ENCODE measurements around the gene NETO2.
"Not testable (repeated sequence)": the region's sequence is repeated elsewhere in the genome, so short reads cannot be mapped to it uniquely, and the experiment has no call there.

NETO2 gene

DNA sequence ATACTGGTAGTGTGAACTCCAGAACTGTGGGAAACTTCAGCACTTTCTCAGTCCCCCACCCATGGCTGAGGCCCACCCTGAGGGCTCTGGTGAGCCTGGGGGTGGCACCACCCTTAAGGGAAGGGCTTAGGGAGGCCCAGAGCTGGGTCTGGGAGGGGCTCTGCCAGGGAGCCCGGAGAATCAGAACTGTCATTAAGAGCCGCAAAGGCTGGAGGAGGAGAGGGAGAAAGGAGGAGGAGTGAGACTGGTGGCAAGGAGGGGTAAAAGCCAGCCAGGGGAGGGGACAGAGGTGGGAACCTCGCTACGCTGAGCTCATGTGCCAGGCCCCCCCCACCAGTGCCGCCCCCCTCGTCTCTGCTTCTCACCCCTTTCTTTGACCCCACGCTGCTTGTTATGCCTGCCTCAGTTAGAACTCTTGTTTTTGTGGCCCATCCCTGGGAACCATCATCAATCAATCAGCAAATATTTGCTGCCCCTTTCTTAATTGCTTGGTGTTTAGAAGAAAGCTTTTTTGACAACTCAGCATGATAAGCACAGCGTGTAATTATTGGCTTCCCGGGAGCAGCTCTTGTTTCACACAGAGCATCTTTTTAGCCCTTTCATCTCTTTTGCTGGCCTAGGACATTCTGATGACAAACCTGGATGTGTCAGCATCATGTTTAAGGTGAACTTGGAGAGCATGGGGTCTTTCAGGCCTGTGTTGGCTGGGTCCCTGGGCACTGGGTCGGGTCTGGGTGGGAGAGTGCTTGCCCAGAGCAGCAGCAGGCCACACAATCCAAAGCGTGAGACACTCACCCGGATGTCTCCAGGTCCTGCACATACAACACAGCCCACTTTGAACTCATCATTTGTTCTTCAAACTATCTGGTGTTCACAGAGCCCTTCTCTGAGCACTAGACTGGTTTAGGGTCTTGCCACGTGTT lies 77.7 kb downstream of the NETO2 start:
- DNase-seq (ENCODE audit: low spot score) = no peak

DNA sequence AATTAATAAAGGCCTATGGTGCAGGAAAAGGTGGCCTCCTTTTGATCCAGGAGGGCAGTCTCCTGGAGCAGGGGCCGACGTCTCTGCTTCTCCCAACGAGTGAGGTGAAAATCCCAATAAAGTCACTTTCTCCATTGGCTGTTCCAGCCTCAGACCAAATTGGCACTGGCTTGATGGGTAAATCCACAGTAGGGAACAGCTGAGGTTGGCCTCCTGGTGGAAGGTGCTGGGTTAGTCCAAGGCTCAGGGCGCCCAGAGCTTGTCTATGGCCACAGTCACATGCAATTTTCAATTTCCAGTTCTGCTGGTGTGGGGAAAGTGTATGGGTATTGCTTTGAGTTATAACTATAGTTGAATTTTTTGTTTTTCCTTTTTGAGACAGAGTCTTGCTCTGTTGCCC lies 79.0 kb downstream of the NETO2 start:
- DNase-seq (ENCODE audit: low spot score) = no peak

DNA sequence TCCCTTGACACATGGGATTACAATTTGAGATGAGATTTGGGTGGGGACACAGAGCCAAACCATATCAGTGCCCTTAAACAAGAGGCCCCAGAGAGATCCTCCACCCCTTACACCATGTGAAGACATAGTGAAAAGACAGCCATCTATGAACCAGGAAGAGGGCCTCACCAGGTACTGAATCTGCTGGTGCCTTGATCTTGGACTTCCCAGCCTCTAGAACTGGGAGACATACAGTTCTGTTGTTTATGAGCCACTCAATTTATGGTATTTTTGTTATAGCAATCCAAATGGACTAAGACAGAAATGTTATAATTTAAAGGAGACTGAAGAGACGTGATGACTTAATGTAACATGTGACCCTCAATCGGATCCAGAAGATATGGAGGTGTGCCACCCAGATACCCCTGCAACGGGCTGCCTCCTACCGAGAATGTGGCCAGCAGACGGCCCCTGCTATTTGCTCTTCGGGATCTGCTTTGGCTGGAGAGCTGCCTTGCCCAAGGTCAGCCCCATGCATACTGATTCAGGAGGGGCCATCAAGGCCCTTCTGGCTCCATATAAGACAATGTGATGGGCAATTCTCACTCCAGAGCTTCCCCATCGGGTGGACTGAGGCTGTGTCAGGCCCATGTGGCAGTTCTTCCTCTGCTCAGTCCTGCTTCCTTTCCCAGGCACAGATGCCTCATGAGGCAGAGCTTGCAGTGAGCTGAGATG lies 80.6 kb downstream of the NETO2 start:
- no peak for DNase-seq (ENCODE audit: low spot score)

DNA sequence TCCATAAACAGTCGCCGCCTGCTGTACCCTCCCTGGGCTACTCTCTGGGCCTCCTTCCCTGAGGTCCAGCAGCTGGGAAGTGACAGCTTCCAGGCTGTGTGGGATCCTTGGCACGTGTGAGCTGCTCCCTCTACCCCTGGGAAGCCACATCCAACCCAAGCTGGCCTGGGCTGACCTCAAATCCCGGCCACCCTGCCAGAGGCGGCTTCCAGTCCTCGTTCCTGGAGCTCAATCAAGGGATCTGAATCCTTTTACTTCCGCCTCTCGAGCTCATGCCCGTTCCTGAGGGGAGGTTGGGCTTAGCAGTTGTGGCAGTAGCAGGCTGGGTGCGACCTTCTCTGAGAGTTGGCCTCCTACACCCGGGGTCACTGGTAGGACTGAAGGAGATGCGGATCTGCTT lies 82.5 kb downstream of the NETO2 start:
- DNase-seq (ENCODE audit: low spot score) = no peak

DNA sequence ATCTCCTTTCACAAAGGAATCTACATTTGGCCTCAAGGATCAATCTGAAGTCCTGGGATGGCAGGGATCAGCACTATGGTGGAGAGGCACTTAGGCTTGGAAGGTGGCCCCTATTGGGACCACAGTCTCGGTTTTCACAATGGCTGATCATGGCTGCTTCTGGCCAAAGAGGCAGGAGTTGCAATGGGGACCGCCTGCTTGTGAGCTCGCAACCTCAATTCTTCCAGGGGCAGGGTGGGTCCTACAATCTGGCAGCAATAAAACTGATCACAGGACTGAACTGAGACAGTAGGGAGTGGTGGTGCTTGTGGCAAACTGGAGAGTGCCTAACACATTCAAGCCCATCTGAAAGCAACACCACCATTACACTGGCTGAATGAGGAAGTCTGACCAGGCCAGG lies 83.1 kb downstream of the NETO2 start:
- DNase-seq (ENCODE audit: low spot score) = no peak

DNA sequence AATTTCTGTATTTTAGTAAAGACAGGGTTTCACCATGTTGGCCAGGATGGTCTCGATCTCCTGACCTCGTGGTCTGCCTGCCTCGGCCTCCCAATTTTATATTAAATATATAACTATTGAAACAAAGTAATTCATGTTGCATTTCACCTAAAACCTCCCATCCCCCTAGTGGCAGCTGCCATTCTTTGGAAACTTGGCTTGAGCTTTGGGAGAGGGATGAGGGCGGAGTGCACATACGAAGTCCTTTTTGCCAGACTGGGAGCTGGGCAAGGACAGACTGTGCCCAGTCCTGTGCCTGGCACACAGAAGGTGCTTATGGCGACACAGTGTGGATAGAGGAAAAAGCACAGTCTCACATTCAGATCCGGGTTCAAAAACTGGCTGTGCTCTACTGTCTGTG lies 83.8 kb downstream of the NETO2 start:
- no peak for DNase-seq (ENCODE audit: low spot score)

DNA sequence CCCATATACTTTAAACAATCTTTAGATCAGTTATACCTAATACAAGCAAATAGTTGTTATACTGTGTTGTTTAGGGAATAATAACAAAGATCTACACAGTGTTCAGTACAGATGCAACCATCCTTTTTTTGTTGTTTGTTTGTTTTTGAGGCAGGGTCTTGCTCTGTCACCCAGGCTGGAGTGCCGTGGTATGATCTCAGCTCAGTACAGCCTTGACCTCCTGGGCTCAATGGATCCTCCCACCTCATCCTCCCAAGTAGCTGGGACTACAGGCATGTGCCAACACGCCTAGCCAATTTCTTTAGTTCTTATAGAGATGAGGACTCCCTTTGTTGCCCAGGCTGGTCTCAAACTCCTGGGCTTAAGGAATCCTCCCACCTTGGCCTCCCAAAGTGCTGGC lies 84.6 kb downstream of the NETO2 start:
- DNase-seq (ENCODE audit: low spot score) = not testable (repeated sequence)

DNA sequence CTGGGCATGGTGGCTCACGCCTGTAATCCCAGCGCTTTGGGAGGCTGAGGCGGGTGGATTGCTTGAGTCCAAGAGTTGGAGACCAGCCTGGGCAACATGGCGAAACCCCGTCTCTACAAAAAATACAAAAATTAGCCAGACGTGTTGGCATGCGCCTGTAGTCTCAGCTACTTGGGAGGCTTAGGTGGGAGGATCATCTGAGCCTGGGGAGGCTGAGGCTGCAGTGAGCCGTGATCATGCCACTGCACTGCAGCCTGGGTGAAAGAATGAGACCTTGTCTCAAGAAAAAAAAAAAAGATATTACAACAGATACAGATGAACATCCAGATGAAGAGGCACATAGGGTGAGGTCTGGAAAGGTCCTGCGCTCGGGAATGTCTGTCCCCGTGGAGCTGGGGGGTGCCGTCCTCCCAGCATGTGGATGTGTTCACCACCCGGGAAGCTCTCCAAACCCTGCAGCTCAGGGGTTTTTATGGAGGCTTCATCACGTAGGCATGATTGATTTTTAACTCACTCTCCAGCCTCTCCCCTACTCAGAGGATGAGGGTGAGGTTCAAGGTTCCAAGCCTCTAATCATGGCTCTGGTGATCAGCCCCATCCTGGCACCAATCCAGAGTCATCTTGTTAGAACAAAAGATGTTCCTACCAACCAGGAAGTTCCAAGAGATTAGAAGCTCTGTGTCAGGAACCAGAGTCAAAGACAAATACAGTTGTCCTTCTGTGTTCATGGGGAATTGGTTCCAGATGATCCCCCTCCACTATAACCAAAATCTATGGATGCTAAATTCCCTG lies 85.3 kb downstream of the NETO2 start:
- DNase-seq (ENCODE audit: low spot score) = no peak

DNA sequence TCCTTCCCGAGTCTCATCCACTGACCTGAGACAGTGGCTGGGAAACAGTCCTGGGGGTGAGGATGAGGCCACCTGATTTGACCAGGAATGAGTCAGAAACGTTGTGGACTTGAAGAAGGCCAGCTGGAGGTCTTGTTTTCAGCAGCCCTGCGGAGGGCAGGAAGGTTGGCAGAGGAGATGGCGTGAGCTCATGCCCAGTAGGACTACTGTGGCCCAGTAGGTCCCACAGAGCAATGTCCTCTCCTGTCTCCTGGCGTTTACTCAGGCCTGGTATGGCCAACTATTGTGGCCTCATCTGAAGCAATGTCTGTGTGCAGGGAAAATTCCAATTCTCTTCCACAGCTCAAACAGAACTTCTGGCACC lies 86.1 kb downstream of the NETO2 start:
- no peak for DNase-seq (ENCODE audit: low spot score)

DNA sequence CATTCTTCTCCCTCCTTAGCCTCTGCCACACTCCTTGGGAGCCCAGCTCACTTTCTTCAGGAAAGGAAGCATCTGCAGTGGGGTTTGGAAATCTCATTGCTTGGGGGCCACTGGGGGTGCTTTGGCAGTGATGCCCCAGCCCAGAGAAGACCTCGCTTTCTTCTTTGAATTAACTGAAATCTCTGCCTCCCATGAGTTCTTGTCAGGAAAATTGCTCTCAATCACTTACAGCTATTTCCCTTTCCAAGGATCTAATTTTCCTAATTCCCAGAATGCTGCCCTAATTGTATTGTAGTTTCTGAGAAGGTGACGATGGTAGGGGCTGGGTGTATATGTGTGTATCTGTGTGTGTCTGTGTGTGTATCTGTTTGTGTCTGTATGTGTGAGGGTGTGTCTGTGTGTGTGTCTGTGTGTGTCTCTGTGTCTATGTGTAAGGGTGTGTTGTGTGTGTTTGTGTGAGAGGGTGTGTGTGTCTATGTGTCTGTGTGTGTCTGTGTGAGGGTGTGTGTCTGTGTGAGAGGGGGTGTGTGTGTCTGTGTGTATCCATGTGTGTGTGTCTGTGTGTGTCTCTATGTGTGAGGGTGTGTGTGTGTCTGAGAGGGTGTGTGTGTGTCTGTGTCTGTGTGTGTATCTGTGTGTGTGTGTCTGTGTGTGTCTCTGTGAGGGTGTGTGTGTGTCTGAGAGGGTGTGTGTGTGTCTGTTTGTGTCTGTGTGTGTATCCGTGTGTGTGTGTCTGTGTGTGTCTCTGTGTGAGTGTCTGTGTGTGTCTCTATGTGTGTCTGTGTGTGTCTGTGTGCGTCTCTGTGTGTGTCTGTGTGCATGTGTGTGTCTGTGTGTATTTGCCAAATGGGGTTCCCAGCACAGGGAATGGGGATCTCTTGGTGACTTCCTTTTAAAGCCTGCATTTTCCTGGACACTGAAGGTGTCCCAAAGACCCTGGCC lies 86.8 kb downstream of the NETO2 start:
- no peak for DNase-seq (ENCODE audit: low spot score)

DNA sequence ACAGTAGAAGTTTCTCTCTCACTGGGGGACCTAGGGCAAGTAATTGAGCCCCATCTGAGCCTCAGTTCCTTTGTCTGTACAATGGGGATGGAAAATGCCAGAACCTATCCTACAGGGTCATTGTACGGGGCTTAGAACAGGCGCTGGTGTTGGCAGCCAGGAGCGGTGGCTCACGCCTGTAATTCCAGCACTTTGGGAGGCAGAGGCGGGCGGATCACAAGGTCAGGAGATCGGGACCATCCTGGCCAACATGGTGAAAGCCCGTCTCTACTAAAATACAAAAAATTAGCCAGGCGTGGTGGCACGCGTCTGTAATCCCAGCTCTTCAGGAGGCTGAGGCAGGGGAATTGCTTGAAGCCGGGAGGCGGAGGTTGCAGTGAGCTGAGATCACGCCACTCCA lies 87.7 kb downstream of the NETO2 start:
- not testable (repeated sequence) for DNase-seq (ENCODE audit: low spot score)

DNA sequence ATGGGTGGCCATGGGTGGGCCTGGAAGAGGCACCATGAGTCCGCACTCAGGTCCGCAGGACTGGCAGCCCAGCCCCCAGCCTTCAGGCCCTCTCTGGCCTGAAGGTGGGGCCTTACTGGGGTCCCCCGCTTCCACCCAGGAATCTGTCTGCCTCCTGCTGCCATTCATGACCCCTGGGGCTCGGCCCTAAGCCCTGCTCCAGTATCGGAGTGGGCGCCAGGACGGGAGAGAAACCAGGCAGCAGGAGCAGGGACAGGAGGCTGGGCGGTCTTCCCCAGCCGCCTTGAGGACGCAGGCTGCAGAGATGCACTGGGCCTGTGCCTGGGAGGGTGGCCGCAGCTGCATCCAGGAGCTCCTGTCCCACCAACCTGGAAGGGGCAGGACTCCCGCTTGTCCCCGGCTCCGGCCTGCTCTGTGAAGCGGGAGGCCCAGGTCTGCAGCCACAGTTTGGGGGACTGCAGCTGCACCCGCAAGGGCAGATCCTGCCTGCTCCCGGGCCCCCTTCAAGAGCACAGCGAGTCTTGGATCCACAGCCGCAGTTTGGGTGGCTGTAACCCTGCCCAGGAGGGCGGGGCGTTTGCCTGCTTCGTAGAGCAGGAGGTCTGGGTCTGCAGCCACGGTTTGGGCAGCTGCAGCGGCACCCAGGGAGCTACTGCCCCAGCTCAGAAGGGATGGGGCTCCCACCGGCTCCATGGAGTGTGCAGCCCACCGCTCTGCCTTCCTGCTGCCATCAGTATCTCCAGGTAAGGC lies 88.4 kb downstream of the NETO2 start:
- no peak for DNase-seq (ENCODE audit: low spot score)

DNA sequence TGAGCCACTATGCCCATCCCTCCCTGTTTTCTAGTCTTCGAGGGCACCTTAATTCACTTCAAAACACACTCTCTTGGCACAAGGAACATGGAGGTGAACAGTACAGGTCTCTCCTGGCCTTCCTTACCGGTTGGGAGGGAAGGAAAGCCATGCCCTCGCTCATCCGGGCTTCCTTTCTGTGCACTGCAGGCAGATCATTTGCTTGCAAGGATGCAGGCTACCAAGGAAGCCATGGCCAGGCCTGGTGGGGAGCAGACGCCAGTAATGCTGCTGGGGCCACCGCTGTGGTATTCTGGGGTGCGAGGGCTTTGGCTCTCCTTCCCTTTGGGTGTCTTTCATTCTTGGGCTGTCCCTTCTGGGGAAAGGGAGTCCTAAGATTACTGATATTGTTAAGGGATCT lies 89.4 kb downstream of the NETO2 start:
- no peak for DNase-seq (ENCODE audit: low spot score)

DNA sequence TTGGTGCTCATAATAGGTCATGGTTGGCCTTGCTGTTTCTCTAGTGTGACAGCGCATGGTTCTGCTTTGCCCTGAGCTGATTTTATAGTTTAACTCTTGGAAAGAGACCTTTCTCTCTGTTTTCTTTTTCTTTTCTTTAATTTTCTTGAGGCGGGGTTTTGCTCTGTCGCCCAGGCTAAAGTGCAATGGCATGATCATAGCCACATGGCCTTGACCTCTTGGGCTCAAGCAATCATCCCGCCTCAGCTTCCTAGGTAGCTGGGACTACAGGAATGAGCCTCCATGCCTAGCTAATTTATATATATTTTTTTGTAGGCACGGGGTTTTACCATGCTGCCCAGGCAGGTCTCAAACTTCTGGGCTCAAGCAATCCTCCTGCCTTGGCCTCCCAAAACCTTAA lies 89.8 kb downstream of the NETO2 start:
- no peak for DNase-seq (ENCODE audit: low spot score)

DNA sequence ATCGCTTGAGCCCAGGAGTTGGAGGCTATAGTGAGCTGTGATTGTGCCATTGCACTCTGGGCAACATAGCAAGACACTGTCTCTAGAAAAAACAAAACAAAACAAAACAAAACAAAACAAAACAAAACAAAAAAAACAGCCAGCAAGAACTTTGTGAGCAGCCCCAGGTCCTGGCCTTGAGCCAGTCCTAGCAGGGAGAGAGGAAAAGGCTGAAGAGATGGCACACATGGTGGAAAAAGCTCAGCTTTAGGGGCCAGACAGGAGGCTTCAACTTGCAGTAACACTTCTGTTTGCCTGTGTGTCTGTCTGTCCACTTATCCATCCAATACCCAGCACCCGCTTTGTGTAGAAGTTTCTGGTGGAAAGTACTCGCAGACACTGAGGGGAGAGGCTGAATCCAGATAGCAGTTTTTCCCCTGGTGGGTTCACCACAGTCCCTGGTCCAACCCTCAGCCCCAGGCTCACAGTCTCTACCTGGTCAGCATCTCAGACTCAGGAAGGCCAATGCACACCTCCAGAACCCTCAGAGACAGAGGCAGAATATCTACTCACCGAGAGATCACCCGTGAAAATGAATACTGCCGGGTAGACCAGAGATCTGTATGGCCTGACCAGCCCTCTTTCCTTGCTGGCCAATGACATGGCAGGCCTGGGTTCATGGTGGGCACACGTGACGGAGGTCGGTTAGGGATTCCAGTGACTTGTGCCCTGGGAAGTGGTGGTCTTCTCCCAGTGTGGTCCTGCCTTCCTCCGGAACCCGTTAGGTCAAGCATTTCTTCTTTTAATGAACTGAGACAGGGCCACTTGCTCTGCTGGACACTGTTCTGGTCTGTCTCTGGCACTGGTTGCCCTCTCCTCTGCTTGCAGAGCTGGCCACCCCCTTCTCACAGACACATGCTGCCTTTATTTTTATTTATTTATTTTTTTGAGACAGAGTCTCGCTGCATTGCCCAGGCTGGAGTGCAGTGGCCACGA lies 90.8 kb downstream of the NETO2 start:
- no peak for DNase-seq (ENCODE audit: low spot score)

DNA sequence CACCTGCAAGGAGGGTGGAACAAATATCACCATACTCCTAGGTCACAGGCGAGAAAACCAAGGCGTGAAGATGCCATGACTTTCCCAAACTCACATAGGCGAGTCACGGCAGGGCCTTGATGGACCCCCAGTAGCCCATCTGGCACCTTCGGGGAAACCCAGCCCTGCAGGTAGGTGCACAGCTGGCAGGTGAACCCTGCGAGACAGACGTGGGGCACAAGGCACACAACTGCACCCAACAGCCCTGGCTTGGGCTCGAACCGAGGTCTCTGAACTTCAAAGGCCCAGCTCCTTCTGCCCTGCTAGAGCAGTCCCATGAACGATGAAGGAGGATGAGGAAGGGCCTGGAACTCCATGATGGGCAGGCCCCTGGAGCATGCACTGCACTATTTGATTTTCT lies 92.7 kb downstream of the NETO2 start:
- DNase-seq (ENCODE audit: low spot score) = no peak

DNA sequence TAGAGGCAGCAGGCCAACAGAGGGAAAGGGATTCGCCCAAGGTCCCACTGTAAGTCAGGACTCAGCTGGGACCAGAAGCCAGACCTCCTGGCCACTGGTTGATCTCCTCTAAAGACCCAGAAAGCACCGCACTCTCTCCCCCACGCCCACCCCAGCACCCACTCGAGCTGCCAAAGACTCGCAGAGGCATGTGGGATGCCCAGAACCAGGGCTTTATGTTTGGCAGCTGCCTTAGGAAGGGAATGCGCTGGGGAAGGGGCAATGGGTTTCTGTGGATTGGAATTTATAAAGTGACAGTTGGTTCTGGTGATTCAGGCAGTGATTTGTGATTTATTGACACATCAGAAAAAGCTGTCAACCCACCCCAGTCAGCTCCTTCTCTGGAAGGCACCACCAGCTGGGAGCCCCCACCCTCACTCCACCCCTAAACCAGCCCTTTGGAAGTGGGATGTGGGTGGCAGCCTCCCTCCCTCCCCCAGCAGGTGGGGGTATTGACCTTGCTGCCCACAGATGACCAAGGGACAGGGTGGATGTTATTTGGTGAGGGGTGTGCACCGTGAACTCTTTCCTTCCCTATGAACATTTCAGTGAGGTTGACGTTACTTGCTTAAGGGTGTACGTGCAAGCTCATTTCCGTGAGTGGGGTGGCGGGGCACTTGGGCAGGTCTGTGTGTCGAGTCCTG lies 93.7 kb downstream of the NETO2 start:
- no peak for DNase-seq (ENCODE audit: low spot score)

DNA sequence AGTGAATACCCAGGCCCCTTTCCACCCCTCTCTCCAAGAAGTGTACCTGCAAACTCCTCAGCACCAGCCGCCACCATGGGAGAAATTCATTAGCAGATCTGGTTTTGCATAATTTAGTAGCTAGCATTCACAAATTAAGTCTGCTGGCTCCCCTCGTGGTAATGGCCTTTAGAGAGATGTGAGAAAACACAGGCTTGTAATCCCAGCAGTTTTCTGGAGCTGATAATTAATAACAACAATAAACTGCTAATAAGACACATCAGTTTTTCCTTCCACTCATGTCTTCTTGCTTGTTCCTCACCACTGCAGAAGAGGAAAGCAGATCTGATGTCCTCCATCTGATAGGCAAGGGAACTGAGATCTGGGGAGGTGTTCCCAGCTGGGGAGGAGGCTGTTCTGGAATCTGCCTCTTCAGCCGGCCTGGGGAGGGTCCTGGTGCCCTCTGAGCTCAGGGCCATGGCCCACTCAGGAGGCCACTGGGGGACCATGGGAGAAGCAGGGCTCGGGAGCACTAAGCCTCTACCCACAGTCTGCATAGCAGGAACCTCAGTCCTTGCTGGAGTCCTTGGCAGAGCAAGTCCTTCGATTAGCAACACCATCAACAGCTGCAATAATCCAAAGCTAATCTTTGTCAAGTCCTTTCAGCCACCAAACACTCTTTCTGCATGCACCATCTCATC lies 96.1 kb downstream of the NETO2 start:
- no peak for DNase-seq (ENCODE audit: low spot score)
